Gastrocnemius medialis (tissue), 4 donors: ENCODE results near the gene RBM14. TPM values are rescaled to one million over a fixed set of nuclear protein-coding genes. Genes with fewer than 3 reads are reported as not detected.
A peak's percentile ranks its signal among the peaks of the same experiment; 100 is the strongest.

ENCODE experiments used
- ATAC-seq, 2 donors: fragments of 150-250 bp; one replicate each; pipeline ENCODE4 v1.9.1; 2016
- DNase-seq, 2 donors: peaks; one replicate each; pipeline ENCODE4 v3.0.0-alpha.2; 2019
- H3K27ac ChIP-seq, 4 donors: fragments of 200-600 bp; sonication (generic); 1 replicate in 1 of 4; 2 replicates in 3 of 4; pipeline ENCODE4 v1.5.1; 2016 to 2018; ENCODE audit warnings: mild to moderate bottlenecking in 2 of 4, moderate library complexity in 1 of 4
- H3K27me3 ChIP-seq, 3 donors: fragments of 200-600 bp; sonication (generic) in 2 of 3; 1 replicate in 1 of 3; 2 replicates in 2 of 3; pipeline versions ENCODE4 v1.5.1 to v1.6.0; 2016 to 2019; ENCODE audit warnings: mild to moderate bottlenecking in 1 of 3, moderate library complexity in 1 of 3
- H3K36me3 ChIP-seq, 2 donors: fragments of 200-600 bp; sonication (generic) in 1 of 2; one replicate each; pipeline ENCODE4 v1.5.1; 2017 to 2018
- H3K4me1 ChIP-seq, 2 donors: fragments of 200-600 bp; sonication (generic) in 1 of 2; one replicate each; pipeline ENCODE4 v1.5.1; 2016 to 2017; ENCODE audit warnings: mild to moderate bottlenecking in 2 of 2
- H3K4me3 ChIP-seq, 4 donors: fragments of 200-600 bp; sonication (generic) in 3 of 4; 1 replicate in 1 of 4; 2 replicates in 3 of 4; pipeline ENCODE4 v1.5.1; 2016 to 2019; ENCODE audit warnings: mild to moderate bottlenecking in 2 of 4
- H3K9me3 ChIP-seq, 3 donors: fragments of 200-600 bp; sonication (generic) in 2 of 3; 1 replicate in 1 of 3; 2 replicates in 2 of 3; pipeline ENCODE4 v1.5.1; 2016 to 2019
- POLR2A ChIP-seq, 2 donors: fragments of 450-650 bp; IDR thresholded peaks; one replicate each; pipeline ENCODE4 v1.6.1; 2017; ENCODE audit warnings: antibody characterized with exemption in 2 of 2, mild to moderate bottlenecking in 2 of 2, moderate library complexity in 2 of 2
- in situ Hi-C, 4 donors: fragments of 200-750 bp; cut with MboI; loops; one replicate each; pipeline versions ENCODE4 v1.15.0 to v1.8.0; 2017; ENCODE audit warnings: low sequenced_read_pairs in 4 of 4
- intact Hi-C: fragments of 100-400 bp; cut with DNase I; formaldehyde crosslinking; loops from one replicate; pipeline ENCODE4 v1.15.1; 2023; ENCODE audit warnings: low total_unique reads
- total RNA-seq, 4 donors: library from RNA; depleted of rRNA; stranded (reverse); fragments of >200 nt; gene quantifications; one replicate each; pipeline versions ENCODE4 v1.1.0 to v1.2.3, GENCODE V29; 2016
- TF ChIP-seq, protein P1 (sequence below), 5 experiments: fragments of 450-650 bp in 3 of 5; fragments of 200-600 bp in 2 of 5; sonication (generic) in 2 of 5; IDR thresholded peaks in 4 of 5; conservative IDR thresholded peaks in 1 of 5; 1 replicate in 4 of 5; 2 replicates in 1 of 5; pipeline ENCODE4 v1.5.1; 2016 to 2019; ENCODE audit warnings: antibody characterized with exemption in 5 of 5, mild to moderate bottlenecking in 3 of 5, moderate library complexity in 3 of 5

RBM14 gene
- total RNA-seq, 4 donors from 2014 or later = 17.0 to 43.2 (median 29.4) TPM

GRCh38 chr11:66569076-66569475 is 47.4 kb upstream of the RBM14 start:
- peaks cover 5 to 11% of the 10 kb centered on the region in 2 donors for H3K4me1 ChIP-seq
- ATAC-seq = no peak
- H3K27me3 ChIP-seq = no peaks in the 10 kb centered on the region
- TF ChIP-seq POLR2A (IDR thresholded peaks at IDR 0.05) = no peak
- TF ChIP-seq, protein P1, sequence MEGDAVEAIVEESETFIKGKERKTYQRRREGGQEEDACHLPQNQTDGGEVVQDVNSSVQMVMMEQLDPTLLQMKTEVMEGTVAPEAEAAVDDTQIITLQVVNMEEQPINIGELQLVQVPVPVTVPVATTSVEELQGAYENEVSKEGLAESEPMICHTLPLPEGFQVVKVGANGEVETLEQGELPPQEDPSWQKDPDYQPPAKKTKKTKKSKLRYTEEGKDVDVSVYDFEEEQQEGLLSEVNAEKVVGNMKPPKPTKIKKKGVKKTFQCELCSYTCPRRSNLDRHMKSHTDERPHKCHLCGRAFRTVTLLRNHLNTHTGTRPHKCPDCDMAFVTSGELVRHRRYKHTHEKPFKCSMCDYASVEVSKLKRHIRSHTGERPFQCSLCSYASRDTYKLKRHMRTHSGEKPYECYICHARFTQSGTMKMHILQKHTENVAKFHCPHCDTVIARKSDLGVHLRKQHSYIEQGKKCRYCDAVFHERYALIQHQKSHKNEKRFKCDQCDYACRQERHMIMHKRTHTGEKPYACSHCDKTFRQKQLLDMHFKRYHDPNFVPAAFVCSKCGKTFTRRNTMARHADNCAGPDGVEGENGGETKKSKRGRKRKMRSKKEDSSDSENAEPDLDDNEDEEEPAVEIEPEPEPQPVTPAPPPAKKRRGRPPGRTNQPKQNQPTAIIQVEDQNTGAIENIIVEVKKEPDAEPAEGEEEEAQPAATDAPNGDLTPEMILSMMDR (IDR thresholded peaks at IDR 0.05 in 4 of 5, conservative IDR thresholded peaks at IDR 0.05 in 1 of 5) = no peak
- no peak for DNase-seq
- in situ Hi-C loops = no loop called here
- H3K9me3 ChIP-seq = no peaks in the 10 kb centered on the region
- H3K36me3 ChIP-seq = peaks cover 0 to 7% of the 10 kb centered on the region in 2 donors
- peak overlapping the region in 1 of 4 donors; percentile 57 for H3K4me3 ChIP-seq
- intact Hi-C loops = no loop called here
- peak overlapping the region; percentile 74 to 86 (median 79) for H3K27ac ChIP-seq

DNA sequence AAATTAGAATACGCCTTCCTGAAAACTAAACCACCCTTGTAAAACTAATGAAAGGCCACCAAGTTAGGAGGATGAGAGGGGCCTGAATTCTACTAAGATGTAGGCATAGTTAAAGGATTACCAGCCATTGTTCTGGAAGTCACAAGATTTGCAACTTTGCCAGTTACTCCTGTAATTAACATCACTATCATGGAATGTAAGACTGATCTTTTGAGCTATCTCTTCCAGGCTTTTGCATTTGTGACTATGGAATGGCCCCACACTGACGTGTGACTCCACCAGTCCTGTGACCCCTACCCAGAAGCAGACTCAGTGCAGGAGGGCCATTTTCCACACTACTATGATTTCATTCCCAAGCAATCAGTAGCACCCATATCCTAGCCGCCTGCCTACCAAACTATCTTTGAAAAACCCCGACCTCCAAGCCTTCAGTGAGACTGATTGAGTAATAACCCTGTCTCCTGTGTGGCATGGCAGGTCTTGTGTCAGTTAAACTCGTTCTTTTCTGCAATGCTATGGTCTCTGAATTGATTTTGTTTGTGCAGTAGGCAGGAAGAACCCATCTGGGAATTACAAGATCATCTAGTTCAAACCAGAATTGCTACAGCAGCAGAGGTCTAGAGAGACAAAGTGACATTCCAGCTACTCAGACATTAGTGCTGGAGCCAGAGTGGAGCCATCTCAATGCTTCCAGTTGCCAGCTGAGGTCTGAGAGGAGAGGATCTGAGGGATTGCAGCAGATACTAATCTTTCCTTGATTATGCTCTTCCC is 46.2 kb upstream of the RBM14 start:
- Histone ChIP-seq H3K4me1 (peaks cover 5 to 11% of the 10 kb centered on the region in 2 donors), H3K9me3 (no peaks in the 10 kb centered on the region), H3K27me3 (no peaks in the 10 kb centered on the region), H3K27ac (no peak overlapping the region), H3K36me3 (no peaks in the 10 kb centered on the region), H3K4me3 (no peak overlapping the region)
- intact Hi-C loops = no loop called here
- no peak for ATAC-seq
- TF ChIP-seq, protein P1 (IDR thresholded peaks at IDR 0.05 in 4 of 5, conservative IDR thresholded peaks at IDR 0.05 in 1 of 5) = no peak
- no peak for TF ChIP-seq POLR2A (IDR thresholded peaks at IDR 0.05)
- in situ Hi-C loops = loop anchor here in 1 of 4 donors (10.0 kb wide), 1 partner anchor 105 kb away; the partner anchor contains the start of gene RBM4B
- no peak for DNase-seq

GRCh38 chr11:66570850-66571180 is 45.6 kb upstream of the RBM14 start:
- ATAC-seq (no peak), DNase-seq (no peak)
- H3K36me3 ChIP-seq = no peaks in the 10 kb centered on the region
- peaks cover 5 to 11% of the 10 kb centered on the region in 2 donors for H3K4me1 ChIP-seq
- intact Hi-C loops (no loop called here), in situ Hi-C loops (loop anchor here in 1 of 4 donors (10.0 kb wide), 1 partner anchor 104 kb away; the partner anchor contains the start of gene RBM4B)
- no peaks in the 10 kb centered on the region for H3K9me3 ChIP-seq
- H3K4me3 ChIP-seq = no peak overlapping the region
- H3K27me3 ChIP-seq = no peaks in the 10 kb centered on the region
- H3K27ac ChIP-seq = no peak overlapping the region
- TF ChIP-seq POLR2A (IDR thresholded peaks at IDR 0.05) = no peak
- TF ChIP-seq, protein P1 (IDR thresholded peaks at IDR 0.05 in 4 of 5, conservative IDR thresholded peaks at IDR 0.05 in 1 of 5) = no peak

- no peaks in the 10 kb centered on the region for H3K27me3 ChIP-seq
- ATAC-seq (peak; percentile 68 to 91), DNase-seq (peak; percentile 50 to 61)
- no peak overlapping the region for H3K4me3 ChIP-seq
- in situ Hi-C loops = loop anchor here in 2 of 4 donors (10.0 to 25.0 kb wide), 2 partner anchors 96 to 258 kb away; partner anchors contain the start of genes RCE1 (in 2 of the 2) and RBM4B (in 1 of the 2)
- H3K4me1 ChIP-seq = no peaks in the 10 kb centered on the region
- intact Hi-C loops = loop anchor here (1.0 kb wide), 1 partner anchor 99 kb away; no protein-coding TSS in a partner anchor
- no peaks in the 10 kb centered on the region for H3K36me3 ChIP-seq
- TF ChIP-seq, protein P1 (IDR thresholded peaks at IDR 0.05 in 4 of 5, conservative IDR thresholded peaks at IDR 0.05 in 1 of 5) = peak; percentile 77 to 85 (median 83)
- TF ChIP-seq POLR2A (IDR thresholded peaks at IDR 0.05) = no peak
- H3K9me3 ChIP-seq = no peaks in the 10 kb centered on the region
- no peak overlapping the region for H3K27ac ChIP-seq
These were observed 37.3 kb upstream of the RBM14 start for GRCh38 chr11:66579017-66579606.
